GM12891 (cell line): Measurements from ENCODE around the gene SPINDOC.
"Not testable (repeated sequence)": the region's sequence is repeated elsewhere in the genome, so short reads cannot be mapped to it uniquely, and the experiment has no call there.

ENCODE experiments used
- DNase-seq: peaks from one replicate; pipeline ENCODE4 v3.0.0; 2011; ENCODE audit warnings: low spot score; ENCODE audit not compliant: insufficient read length
- FAIRE-seq: peaks from 2 replicates; lab custom pipeline; 2011; peaks lifted over from hg19 to GRCh38; lab: Jason Lieb, UNC
- PAX5 ChIP-seq: IDR thresholded peaks from 2 replicates; pipeline ENCODE4 v1.6.1; 2011; ENCODE audit warnings: low read length, moderate library complexity, mild to moderate bottlenecking; ENCODE audit not compliant: insufficient read depth, severe bottlenecking
- POLR2A ChIP-seq: IDR thresholded peaks from 2 replicates; pipeline ENCODE4 v1.6.1; 2011; ENCODE audit warnings: low read depth, low read length, control low read depth
- POLR2AphosphoS5 ChIP-seq: IDR thresholded peaks from 2 replicates; pipeline ENCODE4 v1.6.1; 2011; ENCODE audit warnings: low read depth, low read length, control low read depth
- POU2F2 ChIP-seq: IDR thresholded peaks from 2 replicates; pipeline ENCODE4 v1.6.1; 2011; ENCODE audit warnings: low read depth, mild to moderate bottlenecking, control low read depth, low read length, moderate library complexity
- SPI1 ChIP-seq: IDR thresholded peaks from 2 replicates; pipeline ENCODE4 v1.6.1; 2011; ENCODE audit warnings: low read depth, low read length, control low read depth
- TAF1 ChIP-seq: IDR thresholded peaks from 2 replicates; pipeline ENCODE4 v1.6.1; 2011; ENCODE audit warnings: low read depth, low read length, control low read depth

Gene SPINDOC

GRCh38 chr11:63785823-63786222 lies 27.4 kb upstream of the SPINDOC start:
- DNase-seq: no peak
- no peak for FAIRE-seq
- TF ChIP-seq POLR2AphosphoS5 (no peak), POU2F2 (no peak), PAX5 (no peak), TAF1 (no peak), SPI1 (no peak), POLR2A (no peak)

- FAIRE-seq (no peak), DNase-seq (no peak)
- TF ChIP-seq POU2F2 (no peak), TAF1 (no peak), PAX5 (no peak), POLR2A (no peak), POLR2AphosphoS5 (no peak), SPI1 (no peak)
These were observed 21.6 kb upstream of the SPINDOC start for GRCh38 chr11:63791495-63792167.

GRCh38 chr11:63793161-63793560 lies 20.1 kb upstream of the SPINDOC start:
- no peak for DNase-seq
- FAIRE-seq: no peak
- TF ChIP-seq POLR2AphosphoS5 (no peak), TAF1 (no peak), POU2F2 (no peak), SPI1 (no peak), PAX5 (no peak), POLR2A (no peak)

- FAIRE-seq (no peak), DNase-seq (no peak)
- TF ChIP-seq POU2F2 (no peak), PAX5 (no peak), SPI1 (no peak), TAF1 (no peak), POLR2A (no peak), POLR2AphosphoS5 (no peak)
These were observed 18.2 kb upstream of the SPINDOC start for GRCh38 chr11:63795066-63795465.

- no peak for TF ChIP-seq POLR2AphosphoS5
- no peak for TF ChIP-seq POU2F2
- TF ChIP-seq SPI1: no peak
- no peak for TF ChIP-seq POLR2A
- no peak for TF ChIP-seq TAF1
- no peak for TF ChIP-seq PAX5
- DNase-seq: no peak
- no peak for FAIRE-seq
These were observed 12.3 kb upstream of the SPINDOC start for GRCh38 chr11:63800921-63801320.

- no peak for TF ChIP-seq SPI1
- TF ChIP-seq PAX5: no peak
- no peak for TF ChIP-seq POU2F2
- no peak for TF ChIP-seq POLR2A
- no peak for TF ChIP-seq TAF1
- TF ChIP-seq POLR2AphosphoS5: no peak
- FAIRE-seq (no peak), DNase-seq (no peak)
These were observed 10.4 kb upstream of the SPINDOC start for GRCh38 chr11:63802637-63803414.

- DNase-seq (no peak), FAIRE-seq (no peak)
- TF ChIP-seq SPI1: no peak
These were observed 9.0 kb upstream of the SPINDOC start for GRCh38 chr11:63804259-63804658.

- FAIRE-seq (no peak), DNase-seq (no peak)
- TF ChIP-seq SPI1 (no peak), POU2F2 (no peak), POLR2AphosphoS5 (no peak), PAX5 (no peak), TAF1 (no peak), POLR2A (no peak)
These were observed 7.3 kb upstream of the SPINDOC start for GRCh38 chr11:63805844-63806415.

- FAIRE-seq, DNase-seq: not testable (repeated sequence)
These were observed 2.9 kb upstream of the SPINDOC start for GRCh38 chr11:63810383-63810782.

GRCh38 chr11:63811522-63811921 lies 1.7 kb upstream of the SPINDOC start:
- DNase-seq: no peak
- no peak for FAIRE-seq
- TF ChIP-seq POLR2A: no peak
- TF ChIP-seq TAF1: no peak
- no peak for TF ChIP-seq SPI1
- TF ChIP-seq PAX5: no peak
